Measurements from ENCODE around the gene KDM1B. TPM values are rescaled to one million over a fixed set of nuclear protein-coding genes. Genes with fewer than 3 reads are reported as not detected.

Gene KDM1B
- total RNA-seq, 1 experiment from 2014 or later: 25.0 TPM

GRCh38 chr6:18177286-18177965 is 22.2 kb downstream of the KDM1B start:
- H3K27me3 ChIP-seq (ENCODE audit: low read length): no peaks in the 10 kb centered on the region
- H3K79me2 ChIP-seq (ENCODE audit: low read length): no peaks in the 10 kb centered on the region
- no peak overlapping the region for H2AFZ ChIP-seq (ENCODE audit: low read length)
- H3K27ac ChIP-seq (ENCODE audit: low read length): no peak overlapping the region
- H3K9me2 ChIP-seq (replicated peaks; ENCODE audit: low read length): no peaks in the 10 kb centered on the region
- H3F3A ChIP-seq (ENCODE audit: low read length, unreplicated experiment): no peaks in the 10 kb centered on the region
- H3K4me3 ChIP-seq (ENCODE audit: low read length): no peak overlapping the region
- H3K9ac ChIP-seq (ENCODE audit: low read length): no peak overlapping the region
- no peaks in the 10 kb centered on the region for H3K4me1 ChIP-seq (ENCODE audit: insufficient read depth, low read length)
- ATAC-seq: no peak
- no peaks in the 10 kb centered on the region for H4K20me1 ChIP-seq (ENCODE audit: low read length)
- H3K36me3 ChIP-seq (ENCODE audit: low read depth, low read length): no peaks in the 10 kb centered on the region
- no peaks in the 10 kb centered on the region for H3K9me3 ChIP-seq (ENCODE audit: low read length)
- TF ChIP-seq EZH2 (IDR thresholded peaks at IDR 0.05; ENCODE audit: low read length, unreplicated experiment) (no peak), EZH2phosphoT487 (IDR thresholded peaks at IDR 0.05; ENCODE audit: borderline replicate concordance, low read length) (no peak), CTCF (conservative IDR thresholded peaks at IDR 0.05; ENCODE audit: low read depth, low read length) (no peak)
- no TSS peak for BruUV-seq (replicated peaks)
- intact Hi-C loops (cut with micrococcal nuclease): loop anchor here (5.0 kb wide), 1 partner anchor 40 kb away; no protein-coding TSS in a partner anchor
- POLR2A ChIA-PET (ENCODE audit: unreplicated experiment): no interaction called here
- DNase-seq: no peak
- CTCF ChIA-PET: no interaction called here
- no peak overlapping the region for H3K4me2 ChIP-seq (ENCODE audit: low read length)

GRCh38 chr6:18178960-18179615 is 23.9 kb downstream of the KDM1B start:
- Histone ChIP-seq H3K9me3 (ENCODE audit: low read length) (no peaks in the 10 kb centered on the region), H4K20me1 (ENCODE audit: low read length) (no peaks in the 10 kb centered on the region), H3K9ac (ENCODE audit: low read length) (no peak overlapping the region), H3K4me3 (ENCODE audit: low read length) (no peak overlapping the region), H3K9me2 (replicated peaks; ENCODE audit: low read length) (no peaks in the 10 kb centered on the region), H3F3A (ENCODE audit: low read length, unreplicated experiment) (no peaks in the 10 kb centered on the region), H2AFZ (ENCODE audit: low read length) (no peak overlapping the region), H3K27ac (ENCODE audit: low read length) (no peak overlapping the region), H3K27me3 (ENCODE audit: low read length) (no peaks in the 10 kb centered on the region), H3K79me2 (ENCODE audit: low read length) (no peaks in the 10 kb centered on the region), H3K36me3 (ENCODE audit: low read depth, low read length) (no peaks in the 10 kb centered on the region), H3K4me1 (ENCODE audit: insufficient read depth, low read length) (no peaks in the 10 kb centered on the region), H3K4me2 (ENCODE audit: low read length) (no peak overlapping the region)
- ATAC-seq: no peak
- TF ChIP-seq EZH2 (IDR thresholded peaks at IDR 0.05; ENCODE audit: low read length, unreplicated experiment): no peak
- TF ChIP-seq CTCF (conservative IDR thresholded peaks at IDR 0.05; ENCODE audit: low read depth, low read length): no peak
- TF ChIP-seq EZH2phosphoT487 (IDR thresholded peaks at IDR 0.05; ENCODE audit: borderline replicate concordance, low read length): no peak
- no TSS peak for BruUV-seq (replicated peaks)
- ChIA-PET POLR2A (ENCODE audit: unreplicated experiment) (no interaction called here), CTCF (no interaction called here)
- no peak for DNase-seq
- intact Hi-C loops (cut with micrococcal nuclease): loop anchor here (5.0 kb wide), 1 partner anchor 38 kb away; no protein-coding TSS in a partner anchor
